Measurements from ENCODE around the gene MRPS15. TPM values are rescaled to one million over a fixed set of nuclear protein-coding genes. Genes with fewer than 3 reads are reported as not detected.
A peak's percentile ranks its signal among the peaks of the same experiment; 100 is the strongest.

MRPS15 gene
- total and polyA plus RNA-seq, 2 of the 13 experiments (the other 11 are each of a cell fraction or from before 2014, with no cell fraction given) = 59.0 to 113 TPM

DNA sequence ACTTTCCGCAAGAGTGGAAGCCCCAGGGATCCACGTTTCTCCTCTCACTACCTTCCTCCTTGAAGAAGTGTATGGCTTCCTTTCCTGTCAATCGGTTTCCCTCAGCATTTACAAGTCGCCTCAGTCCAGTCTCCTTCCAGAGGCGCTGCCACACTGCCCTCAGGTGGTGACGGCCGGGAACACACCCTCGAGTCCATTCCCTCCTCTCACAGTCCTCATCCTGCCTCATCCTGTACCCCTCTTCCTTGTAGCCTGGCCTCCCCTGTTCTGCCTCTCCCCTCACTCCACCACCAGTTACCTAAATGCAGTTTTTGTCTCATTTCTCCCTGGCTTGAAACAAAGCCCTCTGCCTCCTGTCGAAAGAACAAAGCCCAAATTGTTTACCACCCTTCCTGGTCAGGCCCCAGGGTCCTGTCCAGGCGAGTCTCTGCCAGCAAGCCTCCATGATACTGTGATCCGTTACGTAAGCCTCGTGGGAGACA, 43.3 kb downstream of the MRPS15 start (continued):
- TF ChIP-seq CTCF (CRISPR knock-in tag; IDR thresholded peaks at IDR 0.05) (peak; percentile 97), CBFB (CRISPR knock-in tag; IDR thresholded peaks at IDR 0.05) (0 out of 2 replicates have a peak, but pooled peaks have one; percentile 50), CEBPB (IDR thresholded peaks at IDR 0.05; ENCODE audit: borderline replicate concordance, low read depth, low read length) (no peak), NONO (IDR thresholded peaks at IDR 0.05) (no peak), NONO (CRISPR knock-in tag; conservative IDR thresholded peaks at IDR 0.05) (peak; percentile 57; the same call in 1 of the 2 replicates), NCOR1 (IDR thresholded peaks at IDR 0.05; ENCODE audit: borderline replicate concordance, low read length) (no peak), ZNF484 (CRISPR knock-in tag; IDR thresholded peaks at IDR 0.05; ENCODE audit: borderline replicate concordance, low read depth) (no peak), ZNF263 (CRISPR knock-in tag; IDR thresholded peaks at IDR 0.05) (no peak), ARNT (IDR thresholded peaks at IDR 0.05) (no peak), FOSL2 (CRISPR knock-in tag; IDR thresholded peaks at IDR 0.05) (peak; percentile 29; the same call in 1 of the 2 replicates), THAP11 (CRISPR knock-in tag; IDR thresholded peaks at IDR 0.05) (peak; percentile 66), RELA (CRISPR knock-in tag; IDR thresholded peaks at IDR 0.05) (0 out of 2 replicates have a peak, but pooled peaks have one; percentile 34), HNRNPUL1 (IDR thresholded peaks at IDR 0.05; ENCODE audit: low read depth, low read length) (no peak), SIX1 (CRISPR knock-in tag; IDR thresholded peaks at IDR 0.05; ENCODE audit: borderline replicate concordance) (no peak), HOXA7 (CRISPR knock-in tag; IDR thresholded peaks at IDR 0.05) (no peak), ADNP (CRISPR knock-in tag; IDR thresholded peaks at IDR 0.05) (no peak), YEATS2 (CRISPR knock-in tag; IDR thresholded peaks at IDR 0.05; ENCODE audit: borderline replicate concordance) (no peak), SMC3 (IDR thresholded peaks at IDR 0.05; ENCODE audit: low read length) (peak; percentile 76), DBP (CRISPR knock-in tag; IDR thresholded peaks at IDR 0.05; ENCODE audit: not compliant biosample characterization) (no peak), IRF2 (CRISPR knock-in tag; IDR thresholded peaks at IDR 0.05) (no peak), XRCC5 (optimal IDR thresholded peaks at IDR 0.05; ENCODE audit: low read length) (peak; percentile 64)
- TF ChIP-seq, protein P1, sequence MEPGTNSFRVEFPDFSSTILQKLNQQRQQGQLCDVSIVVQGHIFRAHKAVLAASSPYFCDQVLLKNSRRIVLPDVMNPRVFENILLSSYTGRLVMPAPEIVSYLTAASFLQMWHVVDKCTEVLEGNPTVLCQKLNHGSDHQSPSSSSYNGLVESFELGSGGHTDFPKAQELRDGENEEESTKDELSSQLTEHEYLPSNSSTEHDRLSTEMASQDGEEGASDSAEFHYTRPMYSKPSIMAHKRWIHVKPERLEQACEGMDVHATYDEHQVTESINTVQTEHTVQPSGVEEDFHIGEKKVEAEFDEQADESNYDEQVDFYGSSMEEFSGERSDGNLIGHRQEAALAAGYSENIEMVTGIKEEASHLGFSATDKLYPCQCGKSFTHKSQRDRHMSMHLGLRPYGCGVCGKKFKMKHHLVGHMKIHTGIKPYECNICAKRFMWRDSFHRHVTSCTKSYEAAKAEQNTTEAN (CRISPR knock-in tag; conservative IDR thresholded peaks at IDR 0.05) = no peak
- TF ChIP-seq, protein P2, sequence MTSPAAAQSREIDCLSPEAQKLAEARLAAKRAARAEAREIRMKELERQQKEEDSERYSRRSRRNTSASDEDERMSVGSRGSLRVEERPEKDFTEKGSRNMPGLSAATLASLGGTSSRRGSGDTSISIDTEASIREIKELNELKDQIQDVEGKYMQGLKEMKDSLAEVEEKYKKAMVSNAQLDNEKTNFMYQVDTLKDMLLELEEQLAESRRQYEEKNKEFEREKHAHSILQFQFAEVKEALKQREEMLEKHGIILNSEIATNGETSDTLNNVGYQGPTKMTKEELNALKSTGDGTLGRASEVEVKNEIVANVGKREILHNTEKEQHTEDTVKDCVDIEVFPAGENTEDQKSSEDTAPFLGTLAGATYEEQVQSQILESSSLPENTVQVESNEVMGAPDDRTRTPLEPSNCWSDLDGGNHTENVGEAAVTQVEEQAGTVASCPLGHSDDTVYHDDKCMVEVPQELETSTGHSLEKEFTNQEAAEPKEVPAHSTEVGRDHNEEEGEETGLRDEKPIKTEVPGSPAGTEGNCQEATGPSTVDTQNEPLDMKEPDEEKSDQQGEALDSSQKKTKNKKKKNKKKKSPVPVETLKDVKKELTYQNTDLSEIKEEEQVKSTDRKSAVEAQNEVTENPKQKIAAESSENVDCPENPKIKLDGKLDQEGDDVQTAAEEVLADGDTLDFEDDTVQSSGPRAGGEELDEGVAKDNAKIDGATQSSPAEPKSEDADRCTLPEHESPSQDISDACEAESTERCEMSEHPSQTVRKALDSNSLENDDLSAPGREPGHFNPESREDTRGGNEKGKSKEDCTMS (CRISPR knock-in tag; conservative IDR thresholded peaks at IDR 0.05) = no peak

All from HepG2 (cell line).